Transverse colon (tissue), 4 donors: ENCODE data around the gene SELENOK. TPM values are rescaled to one million over a fixed set of nuclear protein-coding genes. Genes with fewer than 3 reads are reported as not detected.

ENCODE experiments used
- DNase-seq: peaks from one replicate; pipeline ENCODE4 v3.0.0-alpha.2; 2019
- H3K27ac ChIP-seq, 4 donors: fragments of 200-600 bp; sonication (generic); 2 replicates each; pipeline ENCODE4 v1.5.1; 2016 to 2018; ENCODE audit warnings: inconsistent platforms in 4 of 4
- H3K27me3 ChIP-seq: fragments of 200-600 bp; sonication (generic); 2 replicates; pipeline ENCODE4 v1.5.1; 2017; ENCODE audit warnings: inconsistent platforms
- H3K36me3 ChIP-seq, 4 donors: fragments of 200-600 bp; sonication (generic); 2 replicates each; pipeline ENCODE4 v1.5.1; 2017 to 2019; ENCODE audit warnings: inconsistent platforms in 4 of 4
- H3K4me1 ChIP-seq, 4 donors: fragments of 200-600 bp; sonication (generic); 2 replicates each; pipeline ENCODE4 v1.5.1; 2017 to 2020; ENCODE audit warnings: inconsistent platforms in 4 of 4
- H3K4me3 ChIP-seq, 4 donors: fragments of 200-600 bp; sonication (generic); 1 replicate in 1 of 4; 2 replicates in 3 of 4; pipeline versions ENCODE4 v1.5.1 to v1.6.1; 2017 to 2019; ENCODE audit warnings: inconsistent platforms in 4 of 4
- H3K9me3 ChIP-seq, 2 donors: fragments of 200-600 bp; sonication (generic); 2 replicates each; pipeline ENCODE4 v1.5.1; 2017 to 2019; ENCODE audit warnings: inconsistent platforms in 2 of 2
- CTCF ChIP-seq, 5 experiments: fragments of 200-600 bp in 3 of 5; fragments of 450-650 bp in 2 of 5; sonication (generic) in 3 of 5; IDR thresholded peaks; 1 replicate in 2 of 5; 2 replicates in 3 of 5; pipeline ENCODE4 v1.5.1; 2016 to 2017; ENCODE audit warnings: antibody characterized with exemption in 5 of 5, inconsistent platforms in 3 of 5, mild to moderate bottlenecking in 2 of 5, moderate library complexity in 1 of 5
- EP300 ChIP-seq: sonication (generic); formaldehyde crosslinking; IDR thresholded peaks from one replicate; pipeline ENCODE4 v1.6.1; 2017; ENCODE audit warnings: antibody characterized with exemption, low read depth
- POLR2A ChIP-seq: fragments of 450-650 bp; IDR thresholded peaks from one replicate; pipeline ENCODE4 v1.6.1; 2016; ENCODE audit warnings: antibody characterized with exemption, mild to moderate bottlenecking, moderate library complexity
- POLR2AphosphoS5 ChIP-seq, 3 donors: sonication (generic); formaldehyde crosslinking; IDR thresholded peaks; one replicate each; pipeline ENCODE4 v1.6.1; 2016; ENCODE audit warnings: antibody characterized with exemption in 3 of 3
- WGBS, 2 donors: methylation state at CpG; one replicate each; pipeline ENCODE4 v1.1.5; 2018; ENCODE audit warnings: low coverage in 1 of 2; 5-methylcytosine and 5-hydroxymethylcytosine counted together
- in situ Hi-C, 4 donors: fragments of 200-750 bp; cut with MboI; loops; one replicate each; pipeline versions ENCODE4 v1.15.0 to v1.15.1; 2017; ENCODE audit warnings: low sequenced_read_pairs in 3 of 4, low pct_ligation_motif_present in 1 of 4, low pct_unique_long_range_greater_than_20kb in 1 of 4
- intact Hi-C: fragments of 100-400 bp; cut with DNase I; formaldehyde crosslinking; loops from one replicate; pipeline ENCODE4 v1.15.1; 2023; ENCODE audit warnings: low total_unique reads
- total RNA-seq, 4 donors: library from RNA; depleted of rRNA; stranded (reverse); fragments of >200 nt; gene quantifications; one replicate each; pipeline ENCODE4 v1.1.0, GENCODE V29; 2016

SELENOK gene
- total RNA-seq, 4 donors from 2014 or later = 14.6 to 77.4 (median 35.6) TPM

- Histone ChIP-seq H3K27ac (peak overlapping the region in 3 of 4 donors; percentile 89 to 92 (median 90)), H3K9me3 (no peaks in the 10 kb centered on the region), H3K27me3 (no peaks in the 10 kb centered on the region), H3K4me1 (peaks cover 5 to 14% (median 11%) of the 10 kb centered on the region in 4 donors), H3K4me3 (peak overlapping the region in 3 of 4 donors; percentile 74 to 93 (median 79)), H3K36me3 (peaks cover 0 to 53% (median 23%) of the 10 kb centered on the region in 4 donors)
- 58 to 70% methylated on average over 2 to 10 of the region's 10 CpGs for WGBS, 2 donors
- intact Hi-C loops = loop anchor here (10.0 kb wide), 1 partner anchor 626 kb away; the partner anchor contains the start of gene TKT
- no peak for DNase-seq
- in situ Hi-C loops = loop anchor here in 1 of 4 donors (25.0 kb wide), 1 partner anchor 543 kb away; the partner anchor contains the start of gene DCP1A
- TF ChIP-seq POLR2A (no peak), CTCF (IDR thresholded peaks at IDR 0.05) (no peak)
Observed at GRCh38 chr3:53880396-53881345, 11.0 kb downstream of the SELENOK start.

GRCh38 chr3:53865732-53866499, 25.7 kb downstream of the SELENOK start:
- no peaks in the 10 kb centered on the region for H3K9me3 ChIP-seq
- no peak overlapping the region for H3K27ac ChIP-seq
- no peak overlapping the region for H3K4me3 ChIP-seq
- no peak for DNase-seq
- no peaks in the 10 kb centered on the region for H3K4me1 ChIP-seq
- 92 to 94% methylated on average over 5 of the region's 5 CpGs for WGBS, 2 donors
- TF ChIP-seq POLR2A (no peak), EP300 (no peak), POLR2AphosphoS5 (IDR thresholded peaks at IDR 0.05) (no peak), CTCF (IDR thresholded peaks at IDR 0.05) (no peak)
- H3K27me3 ChIP-seq = no peaks in the 10 kb centered on the region
- peaks cover 0 to 73% (median 29%) of the 10 kb centered on the region in 4 donors for H3K36me3 ChIP-seq
- in situ Hi-C loops = no loop called here
- intact Hi-C loops = no loop called here

- H3K27ac ChIP-seq = no peak overlapping the region
- peaks cover 0 to 55% (median 18%) of the 10 kb centered on the region in 4 donors for H3K36me3 ChIP-seq
- H3K4me1 ChIP-seq = no peaks in the 10 kb centered on the region
- no peak for DNase-seq
- in situ Hi-C loops (no loop called here), intact Hi-C loops (no loop called here)
- H3K9me3 ChIP-seq = no peaks in the 10 kb centered on the region
- no peaks in the 10 kb centered on the region for H3K27me3 ChIP-seq
- WGBS, 2 donors = 44 to 52% methylated on average over 1 of the region's 1 CpG
- TF ChIP-seq POLR2AphosphoS5 (IDR thresholded peaks at IDR 0.05) (no peak), POLR2A (no peak), EP300 (no peak), CTCF (IDR thresholded peaks at IDR 0.05) (no peak)
- no peak overlapping the region for H3K4me3 ChIP-seq
Observed at GRCh38 chr3:53863145-53863544, 28.5 kb downstream of the SELENOK start.

GRCh38 chr3:53862241-53862640, 29.4 kb downstream of the SELENOK start:
- Histone ChIP-seq H3K4me3 (no peak overlapping the region), H3K27me3 (no peaks in the 10 kb centered on the region), H3K27ac (no peak overlapping the region), H3K9me3 (no peaks in the 10 kb centered on the region), H3K4me1 (no peaks in the 10 kb centered on the region), H3K36me3 (peaks cover 0 to 47% (median 18%) of the 10 kb centered on the region in 4 donors)
- in situ Hi-C loops = no loop called here
- 83 to 93% methylated on average over 3 of the region's 3 CpGs for WGBS, 2 donors
- TF ChIP-seq CTCF (IDR thresholded peaks at IDR 0.05) (no peak), POLR2AphosphoS5 (IDR thresholded peaks at IDR 0.05) (no peak), EP300 (no peak), POLR2A (no peak)
- intact Hi-C loops = no loop called here
- DNase-seq = no peak
